Subcutaneous adipose tissue (tissue), 4 donors: ENCODE measurements around the gene KRT3. TPM values are rescaled to one million over a fixed set of nuclear protein-coding genes. Genes with fewer than 3 reads are reported as not detected.

ENCODE experiments used
- total RNA-seq, 4 donors: library from RNA; depleted of rRNA; stranded (reverse); fragments of >200 nt; gene quantifications; one replicate each; pipeline ENCODE4 v1.1.0, GENCODE V29; 2016
- TF ChIP-seq, protein P1 (sequence below): fragments of 450-650 bp; IDR thresholded peaks from one replicate; pipeline ENCODE4 v1.5.1; 2016; ENCODE audit warnings: low read depth, mild to moderate bottlenecking, control low read depth, antibody characterized with exemption, moderate library complexity

Gene KRT3
- total RNA-seq, 4 donors from 2014 or later, result not detected

DNA sequence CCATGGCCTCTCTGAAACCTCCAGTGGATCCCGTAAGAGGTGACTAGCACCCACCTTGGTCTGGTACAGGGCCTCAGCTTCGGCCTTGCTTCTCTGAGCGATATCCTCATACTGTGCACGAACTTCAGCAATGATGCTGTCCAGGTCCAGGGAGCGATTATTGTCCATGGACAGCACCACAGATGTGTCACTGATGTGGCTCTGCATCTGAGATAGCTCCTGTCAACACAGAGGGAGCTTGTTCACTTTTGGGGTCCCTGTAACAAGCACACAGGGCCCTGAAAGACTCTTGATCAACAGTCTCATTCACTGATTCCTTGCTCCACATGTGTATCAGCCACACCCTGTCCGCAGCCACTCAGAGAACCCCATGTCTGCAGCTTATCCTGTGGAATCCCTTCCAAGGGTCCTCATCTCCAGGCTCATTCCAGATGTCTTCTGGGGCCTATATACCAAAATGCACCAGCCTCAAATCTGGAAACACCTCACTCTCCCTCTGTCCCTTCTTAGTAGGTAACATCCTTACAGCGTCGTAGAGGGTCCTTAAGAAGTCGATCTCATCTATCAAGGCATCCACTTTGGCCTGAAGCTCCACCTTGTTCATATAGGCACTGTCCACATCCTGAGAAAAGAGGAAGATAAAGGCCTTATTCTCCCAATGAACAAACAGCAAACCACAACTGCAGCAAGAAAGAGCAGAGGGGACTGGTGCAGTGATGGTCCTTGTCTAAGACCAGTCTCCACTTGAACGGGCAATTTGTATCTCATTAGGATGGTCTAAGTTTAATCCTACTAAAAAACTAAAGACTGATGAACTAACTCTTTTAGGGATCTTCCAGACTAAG, 3.5 kb downstream of the KRT3 start:
- TF ChIP-seq, protein P1, sequence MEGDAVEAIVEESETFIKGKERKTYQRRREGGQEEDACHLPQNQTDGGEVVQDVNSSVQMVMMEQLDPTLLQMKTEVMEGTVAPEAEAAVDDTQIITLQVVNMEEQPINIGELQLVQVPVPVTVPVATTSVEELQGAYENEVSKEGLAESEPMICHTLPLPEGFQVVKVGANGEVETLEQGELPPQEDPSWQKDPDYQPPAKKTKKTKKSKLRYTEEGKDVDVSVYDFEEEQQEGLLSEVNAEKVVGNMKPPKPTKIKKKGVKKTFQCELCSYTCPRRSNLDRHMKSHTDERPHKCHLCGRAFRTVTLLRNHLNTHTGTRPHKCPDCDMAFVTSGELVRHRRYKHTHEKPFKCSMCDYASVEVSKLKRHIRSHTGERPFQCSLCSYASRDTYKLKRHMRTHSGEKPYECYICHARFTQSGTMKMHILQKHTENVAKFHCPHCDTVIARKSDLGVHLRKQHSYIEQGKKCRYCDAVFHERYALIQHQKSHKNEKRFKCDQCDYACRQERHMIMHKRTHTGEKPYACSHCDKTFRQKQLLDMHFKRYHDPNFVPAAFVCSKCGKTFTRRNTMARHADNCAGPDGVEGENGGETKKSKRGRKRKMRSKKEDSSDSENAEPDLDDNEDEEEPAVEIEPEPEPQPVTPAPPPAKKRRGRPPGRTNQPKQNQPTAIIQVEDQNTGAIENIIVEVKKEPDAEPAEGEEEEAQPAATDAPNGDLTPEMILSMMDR, result no peak

DNA sequence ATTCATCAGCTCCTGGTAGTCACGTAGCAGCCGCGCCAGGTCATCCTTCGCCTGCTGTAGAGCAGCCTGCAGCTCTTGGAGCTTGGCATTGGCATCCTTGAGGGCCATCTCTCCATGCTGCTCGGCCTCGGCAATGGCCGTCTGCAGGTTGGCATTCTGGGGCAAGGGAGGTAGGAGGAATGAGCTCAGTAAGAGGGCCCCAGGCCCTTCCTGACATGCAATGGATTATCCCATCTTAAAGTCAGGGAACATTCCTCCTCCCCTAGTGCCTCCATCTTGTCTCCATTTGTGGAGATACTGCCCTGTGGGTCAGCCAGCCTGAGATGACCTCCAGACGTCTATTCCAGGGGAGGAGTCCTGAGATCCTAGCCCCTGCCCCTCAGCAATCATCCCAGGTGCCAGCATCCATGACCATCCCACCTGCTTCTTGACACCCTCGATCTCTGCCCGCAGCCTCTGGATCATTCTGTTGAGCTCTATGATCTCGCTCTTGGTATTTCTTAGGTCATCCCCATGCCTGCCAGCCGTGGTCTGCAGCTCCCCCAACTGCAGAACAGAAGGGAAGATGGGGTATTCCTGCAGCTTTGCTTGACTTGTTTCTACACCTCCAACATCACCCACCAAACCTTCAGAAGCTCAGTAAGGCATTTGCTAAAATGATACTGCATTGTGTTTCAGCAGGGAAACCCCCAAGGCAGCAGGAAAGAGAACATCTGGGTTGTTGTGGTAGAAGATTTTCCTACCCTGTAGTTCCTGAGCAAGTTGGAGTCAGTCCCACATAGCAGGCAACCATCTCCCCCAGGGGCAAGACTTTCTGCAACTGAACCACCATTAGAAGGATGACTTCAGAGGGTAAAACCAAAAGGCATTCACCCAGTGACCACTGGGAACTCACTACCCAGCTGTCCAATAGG, 4.4 kb downstream of the KRT3 start:
- TF ChIP-seq, protein P1, result no peak

DNA sequence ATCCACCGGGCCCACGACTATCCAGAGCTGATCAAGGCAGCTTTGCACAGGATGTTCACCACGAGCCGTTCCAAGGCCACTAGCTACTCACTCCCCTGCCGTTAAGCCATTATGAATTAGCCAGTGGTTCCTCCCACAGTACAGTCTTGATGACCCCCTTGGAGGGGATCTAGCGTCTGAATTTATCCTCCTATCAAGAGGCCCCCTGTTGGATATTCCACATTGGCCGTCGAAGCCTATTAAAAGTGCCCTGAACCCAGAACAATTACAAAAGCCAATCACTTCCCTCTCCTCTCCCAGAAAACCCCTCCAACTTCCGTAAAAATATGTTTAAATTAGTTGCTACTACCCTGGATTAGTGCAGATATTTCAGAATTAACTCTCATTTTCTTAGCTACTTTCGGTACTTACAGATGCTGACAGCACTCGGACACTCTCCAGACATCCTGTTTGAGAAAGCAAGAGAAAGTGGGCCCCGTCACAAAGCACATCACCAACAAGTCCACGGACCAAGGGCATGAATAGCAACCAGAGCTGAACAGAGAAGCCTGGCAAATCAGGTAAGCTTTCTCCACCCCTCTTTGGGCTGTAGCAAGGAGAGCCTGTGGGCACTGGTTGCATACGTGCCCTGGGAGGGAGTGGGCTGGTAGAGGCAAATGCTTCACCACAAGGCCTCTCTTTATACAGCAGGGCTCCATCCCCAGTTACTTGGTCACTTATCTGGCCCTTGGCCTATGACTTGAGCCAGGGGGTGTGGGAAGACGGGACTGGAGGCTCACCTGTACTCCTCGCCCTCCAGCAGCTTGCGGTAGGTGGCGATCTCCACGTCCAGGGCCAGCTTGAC, 5.3 kb downstream of the KRT3 start:
- TF ChIP-seq, protein P1, result no peak

DNA sequence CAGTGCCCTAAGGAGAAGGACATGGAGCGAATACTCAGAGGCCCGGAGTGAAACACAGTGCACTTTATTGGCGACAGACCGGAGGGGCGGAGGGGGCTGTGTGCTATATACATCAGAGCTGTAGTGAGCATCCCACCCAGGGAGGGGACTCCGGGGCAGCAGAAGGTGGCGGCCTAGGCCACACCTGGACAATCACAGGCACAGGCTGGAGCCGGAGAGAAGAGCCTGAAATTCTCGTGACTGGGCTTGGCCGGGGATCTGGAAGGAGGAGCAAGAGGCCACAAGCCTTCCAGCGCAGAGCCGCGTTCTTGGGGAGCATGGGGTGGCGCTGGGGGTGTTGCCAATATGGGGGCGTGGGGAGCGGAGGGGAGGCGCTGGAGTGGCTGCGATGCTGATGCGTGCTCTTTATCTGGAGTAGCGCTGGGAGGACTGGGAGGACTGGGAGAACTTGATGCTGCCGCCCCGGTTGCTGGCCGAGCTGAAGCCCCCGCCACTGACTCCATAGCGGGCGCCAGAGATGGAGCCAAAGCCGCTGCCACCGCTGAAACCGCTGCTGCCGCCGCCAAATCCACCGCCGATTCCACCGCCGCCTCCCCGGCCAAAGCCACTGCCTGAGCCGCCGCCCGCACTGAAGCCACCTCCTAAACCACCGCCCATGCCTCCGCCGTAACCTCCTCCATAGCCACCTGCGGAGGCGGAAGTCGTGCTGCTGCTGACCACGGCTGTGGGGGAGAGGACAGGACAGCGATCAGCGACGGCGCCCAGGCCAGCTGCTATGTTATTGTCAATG, 6.1 kb downstream of the KRT3 start:
- TF ChIP-seq, protein P1, result no peak

DNA sequence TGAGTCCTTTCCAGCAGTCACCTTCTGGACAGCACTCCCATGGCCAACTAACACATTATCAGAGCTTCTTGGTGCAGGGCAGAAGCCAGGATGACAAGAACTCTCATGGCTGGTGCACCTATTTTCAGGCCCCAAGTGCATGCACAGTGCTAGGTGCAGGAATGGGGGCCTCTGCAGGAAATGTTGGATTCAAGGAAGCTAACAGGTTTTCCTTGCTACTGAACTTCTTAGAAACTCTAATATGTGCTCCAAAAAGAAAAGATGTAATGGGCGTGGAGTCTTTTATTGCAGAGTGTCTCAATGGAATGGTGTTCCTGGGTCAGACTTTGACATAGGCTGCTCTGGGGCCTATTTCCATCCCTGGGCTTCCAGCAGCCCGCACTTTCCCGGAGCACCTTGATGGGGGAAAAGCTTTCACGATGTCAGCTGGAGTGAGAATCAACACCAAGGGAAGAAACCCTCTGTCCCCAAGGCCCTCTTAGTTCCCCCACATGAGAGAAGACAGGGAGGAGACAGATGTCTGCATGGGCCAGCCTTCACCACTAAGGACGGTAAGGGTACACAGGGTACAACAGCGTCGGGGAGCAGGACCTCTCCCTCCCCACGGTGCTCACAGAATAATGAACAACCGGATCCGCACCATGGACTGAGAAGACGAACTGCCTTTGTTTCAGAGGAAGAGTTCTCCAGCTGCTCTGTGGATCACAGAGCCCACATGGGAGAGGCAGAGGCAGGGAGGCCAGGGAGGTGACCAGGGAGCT, 6.9 kb downstream of the KRT3 start:
- TF ChIP-seq, protein P1, result no peak
